Measurements from ENCODE around the gene PXYLP1.
"Not testable (repeated sequence)": the region's sequence is repeated elsewhere in the genome, so short reads cannot be mapped to it uniquely, and the experiment has no call there.

PXYLP1 gene

DNA sequence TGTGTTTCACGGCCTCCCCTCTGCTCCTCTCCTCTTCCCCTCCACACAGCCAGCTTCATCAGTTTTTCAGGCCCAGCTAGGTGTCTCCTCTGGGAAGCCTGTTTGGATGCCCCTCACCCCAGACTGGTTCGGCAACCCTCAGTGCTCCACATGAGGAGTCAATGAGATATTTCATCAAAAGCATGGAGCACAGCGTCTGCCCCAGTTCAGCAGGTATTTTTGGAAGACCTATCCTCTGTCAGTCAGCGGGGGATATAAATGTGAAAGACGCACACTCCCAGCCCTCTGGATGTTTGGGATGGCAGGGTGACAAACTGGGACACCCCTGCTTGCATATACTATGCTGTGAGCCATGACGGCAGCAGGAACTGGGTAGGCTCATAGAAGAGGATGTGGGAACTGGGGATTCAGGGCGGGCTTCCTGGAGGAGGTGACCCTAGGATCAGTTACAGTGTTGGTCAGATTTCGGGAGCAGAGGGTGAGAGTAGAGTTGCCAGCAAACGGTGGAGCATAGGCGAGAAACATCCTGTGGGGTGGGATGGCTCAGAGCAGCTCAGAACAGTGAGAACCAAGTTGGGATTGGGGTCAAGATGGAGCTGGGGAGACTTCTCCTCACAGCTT, 42.9 kb downstream of the PXYLP1 start:
- DNase-seq, result no peak

DNA sequence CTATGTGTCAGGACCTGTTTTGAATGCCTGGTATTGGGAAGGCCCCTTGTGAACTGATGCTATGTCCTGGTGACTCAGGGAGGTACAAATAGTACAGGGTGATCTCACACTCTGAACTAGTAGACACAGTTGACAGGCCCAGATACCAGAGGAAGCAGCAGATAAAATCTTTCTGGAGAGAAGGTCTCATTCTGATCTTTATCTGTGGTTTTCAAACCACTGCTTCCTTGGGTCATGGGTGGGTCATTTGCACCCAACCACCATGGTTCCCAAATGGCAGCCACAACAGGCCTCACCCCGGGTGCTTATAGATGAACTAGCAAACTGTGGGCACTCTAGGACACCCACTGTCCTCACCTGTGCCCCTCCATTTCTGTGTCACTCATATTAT, 43.4 kb downstream of the PXYLP1 start:
- no peak for DNase-seq

DNA sequence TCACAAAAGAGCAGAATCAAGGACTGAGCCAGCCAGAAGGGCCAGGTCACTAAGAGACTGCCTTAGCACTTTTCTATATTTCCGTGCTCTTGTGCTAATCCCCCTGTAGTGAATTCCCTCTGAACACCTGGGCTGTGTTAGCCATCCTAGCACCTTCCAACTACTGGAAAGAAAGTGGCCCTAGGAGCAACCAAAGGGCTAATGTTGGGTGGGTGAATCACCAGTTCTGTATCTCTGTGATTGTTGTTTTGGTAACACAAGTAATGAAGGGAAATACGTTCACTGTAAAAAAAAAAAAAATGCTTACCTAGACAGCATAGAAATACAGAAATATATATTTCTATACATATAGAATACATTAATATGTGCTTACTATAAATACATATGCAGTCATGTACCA, 43.9 kb downstream of the PXYLP1 start:
- DNase-seq, result no peak

DNA sequence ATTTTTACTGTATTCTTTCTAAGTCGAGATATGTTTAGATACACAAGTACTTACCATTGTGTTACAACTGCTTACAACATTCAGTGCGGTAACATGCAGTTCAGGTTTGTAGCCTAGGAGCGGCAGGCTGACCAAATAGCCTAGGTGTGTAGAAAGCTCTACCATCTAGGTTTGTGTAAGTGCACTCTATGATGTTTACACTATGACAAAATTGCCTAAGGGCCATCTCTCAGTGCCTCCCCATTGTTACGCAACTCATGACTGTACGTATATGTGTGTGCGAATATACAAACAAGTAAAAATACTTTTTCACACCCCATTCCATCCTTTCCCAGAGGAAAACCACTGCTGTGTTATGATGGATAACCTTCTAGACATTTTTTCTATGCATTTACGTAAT, 44.3 kb downstream of the PXYLP1 start:
- DNase-seq, result no peak

DNA sequence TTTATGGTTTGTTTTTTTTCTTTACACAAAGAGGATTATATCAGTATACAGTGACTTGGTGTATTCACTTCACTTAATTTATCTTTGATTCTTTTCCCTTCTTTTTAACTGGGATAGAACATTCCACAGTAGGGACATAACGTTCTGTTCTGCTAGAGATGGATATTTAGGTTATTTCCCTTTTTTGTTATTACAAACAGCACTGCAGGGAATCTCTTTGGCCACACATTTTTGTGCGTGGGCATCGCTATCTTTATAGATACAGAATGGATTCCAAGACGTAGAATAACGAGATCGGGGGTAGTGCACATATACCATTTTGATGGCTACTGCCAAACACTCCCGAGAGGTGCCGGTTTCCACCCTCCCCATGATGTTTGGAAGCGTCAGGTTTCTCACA, 44.8 kb downstream of the PXYLP1 start:
- no peak for DNase-seq

DNA sequence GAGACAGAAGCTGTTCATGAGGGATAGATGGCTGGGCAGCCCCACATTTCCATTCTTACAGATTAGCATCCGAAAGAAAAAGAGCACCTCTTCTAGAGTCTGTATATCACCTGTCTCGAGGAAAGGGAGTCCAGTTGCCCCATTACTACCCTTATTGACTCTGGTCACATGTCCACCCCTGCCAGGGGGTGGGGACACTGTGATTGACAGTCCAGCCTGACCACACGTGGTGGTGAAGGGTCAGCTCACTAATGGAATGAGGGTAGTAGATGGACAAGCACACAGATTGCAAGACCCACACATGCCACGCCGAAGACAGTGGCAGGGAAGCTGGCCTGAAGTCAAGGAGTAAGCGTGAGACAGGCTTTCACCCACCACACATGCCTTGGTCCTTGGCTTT, 45.8 kb downstream of the PXYLP1 start:
- DNase-seq, result no peak

DNA sequence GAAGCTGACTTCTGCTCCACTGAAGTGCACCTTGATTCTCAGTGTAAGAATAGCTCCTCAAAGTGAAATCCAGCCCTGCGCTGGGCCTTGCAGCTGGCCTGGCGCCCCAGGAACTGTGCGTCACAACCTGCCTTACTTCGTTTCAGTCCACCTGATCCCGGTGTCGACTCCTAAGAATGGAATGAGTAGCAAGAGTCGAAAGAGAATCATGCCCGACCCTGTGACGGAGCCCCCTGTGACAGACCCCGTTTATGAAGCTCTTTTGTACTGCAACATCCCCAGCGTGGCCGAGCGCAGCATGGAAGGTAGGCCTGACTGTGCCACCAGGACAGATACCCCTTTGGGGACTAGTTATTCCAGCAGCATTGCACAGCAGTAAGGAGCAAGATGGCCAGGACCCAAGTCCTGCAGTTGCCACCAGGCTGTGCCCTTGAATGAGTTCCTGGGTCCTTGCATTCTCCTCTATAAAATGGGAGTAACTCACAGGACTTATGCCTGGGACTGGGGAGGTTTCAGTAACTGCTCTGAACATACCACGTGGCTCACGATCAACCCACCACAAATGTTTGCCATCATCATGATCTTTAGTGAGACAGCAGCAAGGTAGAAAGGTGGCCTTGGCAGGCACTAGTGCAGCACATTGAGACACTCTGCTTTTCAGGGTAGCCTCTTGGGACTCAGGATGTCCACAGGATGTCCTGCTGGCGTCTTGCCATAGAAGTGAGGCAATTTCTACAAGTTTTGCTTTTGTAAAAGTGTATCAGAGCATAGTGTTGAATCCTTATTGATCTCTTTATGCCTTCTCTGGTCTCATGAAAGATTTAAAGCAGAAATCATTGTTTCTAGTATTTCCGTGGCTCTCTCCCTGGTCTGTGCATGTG, 46.8 kb downstream of the PXYLP1 start:
- no peak for DNase-seq

DNA sequence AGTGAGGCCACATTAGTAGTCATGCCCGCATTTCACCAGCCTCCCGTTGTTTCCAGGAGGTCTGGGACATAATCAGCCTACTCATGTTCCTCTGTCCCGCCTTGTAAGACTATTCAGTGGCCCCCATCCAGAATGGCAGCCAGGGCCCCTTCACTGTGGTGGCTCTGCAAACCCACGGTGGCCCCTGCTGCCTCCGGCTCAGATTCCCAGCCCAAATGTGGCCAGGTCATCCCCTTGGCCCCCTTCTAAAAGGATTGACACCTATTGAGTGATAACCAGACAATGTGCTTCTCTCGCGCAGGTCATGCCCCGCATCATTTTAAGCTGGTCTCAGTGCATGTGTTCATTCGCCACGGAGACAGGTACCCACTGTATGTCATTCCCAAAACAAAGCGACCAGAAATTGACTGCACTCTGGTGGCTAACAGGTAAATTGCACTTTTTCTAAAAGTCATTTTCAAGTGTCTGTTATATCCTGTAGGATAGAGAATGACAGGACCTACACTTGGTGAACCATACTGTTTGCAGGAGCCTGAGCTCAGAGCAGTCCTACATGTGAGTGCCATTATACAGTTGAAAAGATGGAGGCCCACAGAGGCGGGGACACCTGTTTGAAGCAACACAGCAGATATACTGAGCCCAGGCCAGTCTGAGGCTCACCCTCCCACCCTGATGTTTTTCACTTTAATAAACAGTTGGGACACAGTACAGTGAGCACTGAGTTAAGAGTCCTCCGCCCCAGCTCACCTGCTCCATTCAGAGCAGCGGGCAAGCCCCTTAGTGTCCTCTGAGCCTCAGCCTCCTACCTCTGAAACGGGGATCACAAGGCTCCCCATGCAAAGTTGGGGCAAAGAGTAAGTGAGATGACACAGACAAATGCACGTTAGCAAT, 47.7 kb downstream of the PXYLP1 start:
- no peak for DNase-seq

DNA sequence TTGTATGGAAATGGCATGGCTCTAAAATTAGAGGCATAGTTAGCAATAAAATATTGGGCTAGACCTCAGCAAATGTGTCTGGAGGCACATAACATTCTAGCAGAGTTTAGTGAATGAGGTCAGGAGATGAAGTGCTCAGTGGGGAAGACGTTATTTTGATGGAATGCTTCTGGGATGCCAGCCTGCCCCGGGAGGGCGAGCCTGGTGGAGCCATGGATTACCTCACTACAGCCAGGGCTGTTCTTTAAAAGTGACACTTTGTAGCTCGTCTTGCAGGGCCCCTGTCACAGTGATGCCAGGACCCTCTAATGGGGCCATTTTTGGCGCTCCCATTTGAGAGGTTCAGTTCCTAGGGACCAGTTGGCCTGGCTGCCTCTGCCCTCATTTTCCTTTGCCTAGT, 48.5 kb downstream of the PXYLP1 start:
- DNase-seq, result no peak

DNA sequence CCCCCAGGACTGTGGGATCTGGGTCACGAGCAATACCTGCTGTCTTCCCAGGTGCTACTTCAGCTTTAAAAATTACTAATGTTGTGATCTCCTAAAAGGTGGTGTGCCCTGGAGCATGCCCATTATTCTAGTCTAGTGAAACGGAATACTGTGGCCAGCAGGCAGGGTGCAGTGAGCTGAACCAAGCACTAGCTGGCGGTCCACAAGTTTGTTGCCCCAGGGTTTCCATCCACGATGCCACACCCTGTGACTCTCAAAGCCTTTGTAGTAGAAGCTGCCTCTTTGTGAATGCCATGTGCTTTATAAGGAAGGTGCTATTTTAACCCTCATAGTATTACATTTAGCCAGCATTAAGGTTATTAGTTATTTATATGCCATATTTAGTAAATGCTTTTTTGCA, 49.1 kb downstream of the PXYLP1 start:
- DNase-seq, result no peak

DNA sequence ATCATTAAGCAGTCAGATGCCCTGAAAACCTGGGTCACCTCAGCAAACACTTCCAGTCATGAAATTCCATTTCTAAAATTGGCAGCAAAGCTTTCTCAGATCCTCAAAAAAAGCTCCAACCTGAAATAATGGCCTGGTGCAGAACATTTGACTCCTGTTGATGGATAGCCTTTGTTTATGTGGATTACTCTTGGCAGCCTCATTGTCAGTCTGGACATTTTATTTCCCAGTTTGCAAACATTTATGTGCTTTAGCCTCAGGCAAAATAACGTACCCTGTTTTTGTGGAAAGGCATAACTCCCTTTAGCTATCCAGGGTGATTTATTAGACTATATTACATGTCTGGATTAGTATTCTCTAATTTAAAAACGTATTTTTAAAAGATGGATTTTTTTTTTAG, 53.9 kb downstream of the PXYLP1 start:
- no peak for DNase-seq

DNA sequence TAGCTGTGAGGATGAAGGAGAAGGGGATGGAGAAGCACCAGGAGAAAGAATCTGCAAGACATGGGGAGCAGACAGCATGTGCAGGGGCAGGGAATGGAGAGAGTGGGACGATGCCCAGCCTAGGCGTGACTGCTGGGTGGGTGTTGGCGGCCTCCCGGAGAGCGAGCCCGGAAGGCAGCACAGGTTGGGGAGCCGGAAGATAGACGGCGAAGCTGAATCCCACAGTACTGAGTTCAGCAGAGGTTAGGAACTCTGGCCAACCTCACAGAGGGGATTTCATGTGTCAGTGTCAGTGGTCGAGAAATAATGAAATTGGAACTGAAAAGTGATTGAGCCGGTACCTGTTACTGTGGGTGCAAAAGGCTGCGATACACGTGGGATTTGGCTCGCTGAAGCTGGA, 55.2 kb downstream of the PXYLP1 start:
- DNase-seq, result no peak

DNA sequence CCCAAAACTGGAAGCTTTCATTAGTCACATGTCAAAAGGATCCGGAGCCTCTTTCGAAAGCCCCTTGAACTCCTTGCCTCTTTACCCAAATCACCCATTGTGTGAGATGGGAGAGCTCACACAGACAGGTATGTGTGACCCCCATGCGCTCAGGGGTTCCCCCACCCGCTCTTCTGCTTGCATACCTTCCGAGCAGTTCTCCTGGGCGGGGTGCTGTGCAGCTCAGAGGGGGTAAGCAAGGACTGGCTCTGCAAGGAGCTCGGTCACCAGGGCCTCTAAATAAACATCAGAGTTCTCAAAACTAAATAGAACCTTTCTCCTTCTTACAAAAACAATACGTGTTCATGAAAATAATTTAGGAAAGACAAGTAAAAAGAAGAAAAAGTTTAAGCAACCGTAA, 55.7 kb downstream of the PXYLP1 start:
- DNase-seq, result no peak

DNA sequence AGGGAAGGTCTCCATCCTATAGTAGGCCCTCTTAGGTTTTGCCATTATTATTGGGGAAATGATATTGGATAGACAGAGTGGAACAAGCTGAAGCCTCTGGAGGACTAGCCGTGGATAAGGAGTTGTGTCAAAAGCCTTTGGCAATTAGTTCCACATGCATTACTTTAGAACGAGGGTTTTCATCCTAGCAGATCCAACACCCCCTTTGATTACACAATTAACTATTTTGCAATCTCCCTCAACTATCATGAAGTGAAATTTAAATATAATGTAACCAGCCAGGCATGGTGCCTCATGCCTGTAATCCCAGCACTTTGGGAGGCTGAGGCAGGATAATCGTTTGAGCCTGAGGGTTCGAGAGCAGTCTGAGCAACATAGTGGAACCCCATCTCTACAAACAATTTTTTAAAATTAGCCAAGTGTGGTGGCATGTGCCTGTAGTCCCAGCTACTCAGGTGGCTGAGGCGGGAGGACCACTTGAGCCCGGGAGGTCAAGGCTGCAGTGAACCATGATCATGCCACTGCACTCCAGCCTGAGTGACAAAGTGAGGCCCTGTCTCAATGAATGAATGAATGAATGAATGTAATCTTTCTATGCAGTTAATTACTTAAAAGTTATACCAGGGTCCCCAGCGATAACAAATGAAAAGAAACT, 56.8 kb downstream of the PXYLP1 start:
- no peak for DNase-seq

DNA sequence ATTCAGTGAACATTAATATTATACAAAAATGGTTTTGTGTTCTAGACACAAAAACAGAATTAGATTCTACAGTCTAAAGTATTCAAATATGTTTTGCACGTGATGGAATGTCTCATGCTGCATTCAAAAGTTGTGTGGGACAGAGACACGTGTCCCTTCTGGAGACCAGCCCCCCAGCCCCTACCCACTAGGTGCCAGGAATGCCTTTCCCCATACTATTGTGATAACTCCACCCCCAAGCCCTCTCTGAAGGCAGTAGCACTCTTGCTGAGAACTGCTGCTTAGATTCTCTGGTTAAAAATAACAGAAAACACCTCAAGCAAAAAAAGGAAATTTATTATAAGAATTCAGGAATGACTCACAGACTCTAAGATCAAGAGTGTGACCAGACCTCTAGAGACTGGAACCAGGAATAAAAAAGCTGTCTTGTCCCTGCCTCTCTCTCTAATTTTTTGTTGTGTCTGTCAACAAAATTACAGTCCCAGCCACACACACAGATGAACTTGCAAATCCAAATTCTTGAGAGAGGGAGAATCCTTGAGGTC, 57.7 kb downstream of the PXYLP1 start:
- no peak for DNase-seq

DNA sequence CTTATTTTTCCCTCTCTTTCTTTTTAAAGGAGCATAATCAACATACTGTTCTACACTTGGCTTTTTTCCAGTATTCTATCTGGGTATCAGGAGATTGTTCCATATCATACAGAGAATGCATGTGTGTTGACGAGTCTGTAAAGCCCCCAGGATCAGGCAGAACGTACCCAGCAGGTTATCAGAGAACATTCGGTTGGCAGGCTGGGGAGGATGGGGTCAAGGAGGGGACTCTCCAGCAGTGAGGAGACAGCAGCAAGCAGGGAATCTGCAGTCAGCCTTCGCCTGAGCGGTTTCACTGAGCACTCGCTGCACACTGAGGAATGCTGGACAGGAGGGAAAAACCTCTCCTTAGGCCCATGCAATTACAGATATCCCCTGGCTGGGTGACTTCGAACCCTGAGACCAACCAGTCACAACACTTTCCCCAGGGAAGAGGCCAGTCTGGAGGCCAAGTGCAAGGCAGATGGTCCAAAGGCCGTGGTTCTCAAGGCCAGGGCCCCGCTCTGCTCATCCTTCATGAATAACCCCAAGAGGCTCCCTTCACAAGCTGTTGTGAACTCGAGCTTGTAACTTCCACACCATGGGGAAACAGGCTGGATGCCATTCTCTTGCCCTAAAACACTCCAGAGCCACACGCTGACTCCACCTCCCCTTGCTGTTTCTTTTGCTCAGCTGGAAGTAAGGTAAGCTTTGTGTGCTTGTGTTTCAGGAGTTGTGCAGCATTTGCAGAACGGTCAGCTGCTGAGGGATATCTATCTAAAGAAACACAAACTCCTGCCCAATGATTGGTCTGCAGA, 60.1 kb downstream of the PXYLP1 start:
- no peak for DNase-seq

DNA sequence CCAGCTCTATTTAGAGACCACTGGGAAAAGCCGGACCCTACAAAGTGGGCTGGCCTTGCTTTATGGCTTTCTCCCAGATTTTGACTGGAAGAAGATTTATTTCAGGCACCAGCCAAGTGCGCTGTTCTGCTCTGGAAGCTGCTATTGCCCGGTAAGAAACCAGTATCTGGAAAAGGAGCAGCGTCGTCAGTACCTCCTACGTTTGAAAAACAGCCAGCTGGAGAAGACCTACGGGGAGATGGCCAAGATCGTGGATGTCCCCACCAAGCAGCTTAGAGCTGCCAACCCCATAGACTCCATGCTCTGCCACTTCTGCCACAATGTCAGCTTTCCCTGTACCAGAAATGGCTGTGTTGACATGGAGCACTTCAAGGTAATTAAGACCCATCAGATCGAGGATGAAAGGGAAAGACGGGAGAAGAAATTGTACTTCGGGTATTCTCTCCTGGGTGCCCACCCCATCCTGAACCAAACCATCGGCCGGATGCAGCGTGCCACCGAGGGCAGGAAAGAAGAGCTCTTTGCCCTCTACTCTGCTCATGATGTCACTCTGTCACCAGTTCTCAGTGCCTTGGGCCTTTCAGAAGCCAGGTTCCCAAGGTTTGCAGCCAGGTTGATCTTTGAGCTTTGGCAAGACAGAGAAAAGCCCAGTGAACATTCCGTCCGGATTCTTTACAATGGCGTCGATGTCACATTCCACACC, 60.9 kb downstream of the PXYLP1 start:
- DNase-seq, result no peak

DNA sequence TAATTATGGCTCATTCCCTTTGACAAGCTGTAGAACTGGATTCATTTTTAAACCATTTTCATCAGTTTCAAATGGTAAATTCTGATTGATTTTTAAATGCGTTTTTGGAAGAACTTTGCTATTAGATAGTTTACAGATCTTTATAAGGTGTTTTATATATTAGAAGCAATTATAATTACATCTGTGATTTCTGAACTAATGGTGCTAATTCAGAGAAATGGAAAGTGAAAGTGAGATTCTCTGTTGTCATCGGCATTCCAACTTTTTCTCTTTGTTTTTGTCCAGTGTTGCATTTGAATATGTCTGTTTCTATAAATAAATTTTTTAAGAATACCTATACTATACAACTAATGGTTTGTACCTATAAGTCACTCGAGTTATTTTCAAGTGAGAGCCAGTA, 62.7 kb downstream of the PXYLP1 start:
- no peak for DNase-seq

DNA sequence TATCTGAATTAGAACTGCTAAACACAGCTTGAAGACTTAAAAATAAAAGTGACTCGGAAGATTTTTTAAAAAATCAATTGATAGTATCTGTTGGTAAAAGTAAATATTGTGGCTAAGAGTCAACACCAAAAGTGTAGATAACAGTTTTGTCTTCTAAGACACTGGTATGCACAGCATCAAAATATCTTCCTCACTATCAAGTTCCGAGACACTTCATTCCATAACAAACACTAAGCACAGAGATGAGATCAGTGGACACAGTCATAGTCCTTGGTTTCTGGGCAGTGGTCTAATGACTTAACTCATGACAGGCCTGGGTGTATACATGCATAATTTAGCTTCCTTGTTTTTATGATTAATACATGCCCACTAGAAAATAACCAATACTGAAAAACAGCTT, 63.2 kb downstream of the PXYLP1 start:
- DNase-seq, result no peak

DNA sequence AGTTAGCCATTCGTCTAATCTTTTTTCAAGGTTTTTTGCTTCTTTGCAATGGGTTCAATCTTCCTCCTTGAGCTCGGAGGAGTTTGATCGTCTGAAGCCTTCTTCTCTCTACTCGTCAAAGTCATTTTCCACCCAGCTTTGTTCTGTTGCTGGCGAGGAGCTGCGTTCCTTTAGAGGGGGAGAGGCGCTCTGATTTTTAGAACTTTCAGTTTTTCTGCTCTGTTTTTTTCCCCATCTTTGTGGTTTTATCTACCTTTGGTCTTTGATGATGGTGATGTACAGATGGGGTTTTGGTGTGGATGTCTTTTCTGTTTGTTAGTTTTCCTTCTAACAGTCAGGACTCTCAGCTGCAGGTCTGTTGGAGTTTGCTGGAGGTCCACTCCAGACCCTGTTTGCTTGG, 68.8 kb downstream of the PXYLP1 start:
- not testable (repeated sequence) for DNase-seq
